RPMI7951 (cell line): Measurements from ENCODE around the gene TMPRSS13. TPM values are rescaled to one million over a fixed set of nuclear protein-coding genes. Genes with fewer than 3 reads are reported as not detected.
"Not testable (repeated sequence)": the region's sequence is repeated elsewhere in the genome, so short reads cannot be mapped to it uniquely, and the experiment has no call there.

Experiments used
- DNase-seq: peaks from one replicate; pipeline ENCODE4 v3.0.0-alpha.2; 2012; ENCODE audit warnings: low read depth
- total RNA-seq: library from RNA; depleted of rRNA; stranded (reverse); fragments of >200 nt; shearing (Covaris generic); gene quantifications from 2 replicates; pipeline ENCODE4 v1.2.3, GENCODE V29; 2014

The TMPRSS13 gene
- total RNA-seq, 1 experiment from 2014 or later, result not detected

DNA sequence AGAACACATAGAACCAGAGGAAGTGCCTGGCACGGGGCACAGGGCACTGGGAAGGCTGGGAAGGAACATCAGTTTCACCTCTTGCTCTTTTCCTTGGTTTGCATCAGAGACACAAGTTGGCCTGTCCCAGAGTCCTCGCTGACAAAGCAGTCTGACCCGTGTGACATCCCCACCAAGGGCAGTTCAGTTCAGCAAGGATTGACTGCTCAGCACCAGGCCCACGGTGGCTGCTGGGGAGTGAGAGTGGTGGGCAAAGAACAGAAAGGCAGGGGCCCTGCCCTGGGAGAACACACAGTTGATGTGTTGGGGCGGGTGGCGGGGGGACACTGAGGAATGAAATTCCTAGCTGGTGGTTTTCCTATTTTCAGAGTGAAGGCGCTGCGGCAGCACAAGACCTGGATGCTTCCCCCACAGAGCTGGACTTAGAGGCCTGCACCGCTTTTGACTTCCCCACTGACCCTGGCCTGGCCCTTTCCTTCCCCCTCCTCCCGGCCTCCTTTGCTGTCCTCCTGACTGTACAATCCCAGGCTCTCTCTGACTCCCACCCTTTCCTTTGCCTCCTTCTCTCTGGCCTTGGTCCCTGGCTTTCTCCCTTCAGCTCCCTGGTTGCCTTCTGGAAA is 2.2 kb upstream of the TMPRSS13 start:
- no peak for DNase-seq

DNA sequence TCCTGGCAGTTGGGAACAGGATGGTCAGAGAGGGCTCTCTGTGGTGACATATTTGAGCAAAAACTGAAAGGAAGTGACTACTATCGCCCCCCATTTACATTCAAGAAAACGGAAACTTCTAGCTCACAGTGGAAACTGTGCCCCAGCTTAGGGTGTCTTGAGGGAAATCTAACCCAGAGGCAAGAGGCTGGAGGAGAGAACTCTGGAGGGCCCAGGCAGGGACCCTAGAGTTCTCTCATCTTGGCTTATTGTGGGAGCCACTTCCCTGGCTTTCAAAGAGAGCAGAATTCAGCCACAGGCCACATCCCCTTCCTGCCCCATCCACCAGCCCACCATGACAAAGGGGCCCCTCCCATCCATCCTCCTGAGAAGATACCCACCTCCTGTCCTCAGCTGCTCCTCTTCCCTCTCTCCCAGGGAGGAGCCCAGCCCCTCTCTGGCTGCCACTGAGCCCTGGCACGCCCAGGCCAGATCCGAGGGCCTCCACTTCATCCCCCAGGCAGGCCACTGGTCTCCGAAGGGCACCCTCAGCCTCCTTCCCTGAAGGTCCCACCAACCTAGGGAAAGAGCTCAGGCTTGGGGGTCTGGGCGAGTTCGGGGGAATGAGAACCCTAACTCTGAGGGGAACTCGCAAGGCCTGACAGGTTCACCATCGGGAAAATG is 1.6 kb upstream of the TMPRSS13 start:
- no peak for DNase-seq

DNA sequence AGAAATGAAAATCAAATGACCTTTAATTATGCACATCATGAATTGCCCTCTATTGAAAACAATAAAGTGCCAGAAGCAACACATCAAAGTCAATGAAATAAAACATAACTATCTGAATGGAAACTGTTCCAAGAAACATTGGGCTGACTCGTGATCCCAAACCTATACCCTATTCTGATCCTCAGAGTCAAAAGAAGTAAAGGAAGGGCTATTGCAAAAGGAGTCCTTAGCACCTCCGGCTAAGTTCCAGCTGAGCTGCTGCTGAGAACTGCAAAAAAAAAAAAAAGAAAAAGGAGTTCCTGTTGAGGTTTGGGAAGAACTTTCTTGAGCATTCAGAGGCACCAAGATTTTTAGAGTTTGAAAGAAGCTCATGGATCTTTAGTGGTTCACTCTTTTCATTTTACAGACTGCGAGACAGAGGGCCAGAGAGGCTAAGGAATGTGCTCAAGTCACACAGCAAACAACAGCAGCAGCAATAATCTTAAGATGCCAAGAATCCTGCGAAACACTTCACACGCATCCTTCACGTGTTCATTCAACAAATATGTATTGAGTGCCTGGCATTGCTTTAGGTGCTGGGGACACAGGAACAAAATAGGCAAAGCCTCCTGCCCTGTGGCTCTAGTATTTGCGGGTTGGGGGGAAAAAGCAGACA is 841 bp upstream of the TMPRSS13 start:
- no peak for DNase-seq

DNA sequence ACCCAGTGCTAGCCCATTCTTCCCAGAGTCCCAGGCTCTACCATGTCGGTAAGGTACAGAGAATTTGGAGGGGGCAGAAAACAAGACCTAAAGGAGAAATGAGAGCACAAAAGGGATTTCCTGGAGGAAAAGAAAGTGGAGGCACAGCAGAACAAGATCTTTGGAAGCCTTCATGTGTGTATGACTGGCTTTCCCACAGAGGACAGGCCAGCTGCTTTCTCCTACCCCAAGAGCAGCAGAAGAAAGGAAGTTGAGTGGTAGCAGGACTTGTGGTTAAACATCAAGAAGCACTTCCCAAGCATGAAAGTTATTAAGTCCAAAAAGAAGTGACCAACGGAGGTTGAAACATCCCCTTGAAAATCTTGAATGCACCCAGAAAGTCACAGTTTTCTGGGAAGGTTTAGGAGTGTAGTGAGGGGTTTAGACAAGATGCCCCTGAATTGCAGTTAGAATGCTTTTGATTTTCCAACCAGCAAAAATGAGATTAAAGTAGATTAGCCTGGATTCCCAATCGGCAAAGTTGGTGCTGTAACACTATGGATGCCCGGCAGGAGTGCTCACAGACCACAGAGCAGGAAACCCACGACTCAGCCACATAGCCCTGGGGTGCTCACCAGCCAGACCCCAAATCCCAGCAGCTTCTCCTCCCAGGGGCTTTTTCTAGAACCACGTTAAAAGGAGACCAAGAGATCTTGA is 608 bp downstream of the TMPRSS13 start:
- DNase-seq, result no peak

DNA sequence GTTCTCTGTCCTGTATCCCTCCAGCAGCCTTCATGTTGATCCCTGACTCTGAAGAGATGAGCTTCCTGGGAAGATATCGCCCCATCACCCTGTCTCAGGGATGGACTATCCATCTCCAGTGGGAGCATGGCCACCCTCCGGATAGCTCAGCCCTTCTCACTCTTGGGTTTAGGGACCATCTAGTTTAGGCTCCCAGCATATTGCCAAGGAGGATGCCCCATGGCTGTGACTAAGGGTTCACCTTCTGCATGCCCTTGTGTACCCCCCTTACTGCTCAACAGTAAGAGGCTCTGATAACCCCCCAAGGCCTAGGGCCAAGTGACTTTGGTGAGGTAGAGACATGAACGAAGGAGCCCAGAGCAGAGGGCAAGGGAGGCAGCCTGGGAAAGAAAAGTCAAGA is 1.3 kb downstream of the TMPRSS13 start:
- no peak for DNase-seq

DNA sequence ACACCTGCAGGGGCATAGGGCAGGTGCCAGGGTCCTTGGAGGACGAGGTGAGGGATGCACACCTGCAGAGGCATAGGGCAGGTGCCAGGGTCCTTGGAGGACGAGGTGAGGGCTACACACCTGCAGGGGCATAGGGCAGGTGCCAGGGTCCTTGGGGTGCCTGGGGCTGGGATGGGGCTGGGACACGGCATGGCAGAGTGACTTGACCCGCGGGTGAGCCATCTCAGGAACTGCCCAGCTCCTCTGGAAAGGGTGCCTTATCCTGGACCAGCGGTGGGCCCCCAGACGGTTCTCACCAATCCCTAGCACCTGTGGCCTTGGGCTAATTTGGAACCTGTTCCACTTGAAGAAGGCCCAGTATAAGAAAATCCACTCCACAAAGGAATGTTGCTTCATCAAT is 3.0 kb downstream of the TMPRSS13 start:
- DNase-seq, result not testable (repeated sequence)

DNA sequence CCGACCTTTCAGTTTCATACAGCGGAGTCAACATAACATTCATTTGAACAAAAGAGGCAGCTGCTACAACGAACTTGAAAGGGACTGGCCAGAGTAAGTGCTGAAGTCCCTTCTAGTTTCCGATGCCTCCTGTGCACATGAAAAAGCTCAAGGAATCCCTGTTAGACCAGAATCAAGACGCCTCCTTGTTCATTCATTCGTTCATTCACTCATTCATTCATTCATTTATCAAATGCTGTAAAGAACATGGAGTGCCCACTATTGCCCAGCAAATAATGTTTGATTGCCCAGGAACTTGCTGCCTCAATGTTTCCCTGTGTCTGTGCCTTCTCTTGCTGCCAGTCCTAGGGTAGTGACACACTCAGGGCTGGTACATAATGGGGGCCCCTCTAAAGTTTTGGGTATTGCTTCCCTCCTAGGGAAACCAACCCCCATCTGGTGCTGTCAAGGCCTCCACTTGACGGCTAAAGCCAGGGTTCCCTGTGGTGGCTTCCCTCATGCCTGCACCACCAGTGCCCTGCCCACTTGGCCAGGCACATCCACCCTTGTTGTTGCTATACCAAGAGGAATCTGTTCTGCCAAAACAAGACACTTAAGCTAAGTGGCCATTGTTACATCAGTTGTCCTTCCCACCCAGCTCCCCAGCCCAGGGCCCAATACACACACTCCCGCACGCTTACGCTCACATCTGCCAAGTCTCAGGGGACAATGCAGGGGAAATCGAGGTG is 3.8 kb downstream of the TMPRSS13 start:
- no peak for DNase-seq

DNA sequence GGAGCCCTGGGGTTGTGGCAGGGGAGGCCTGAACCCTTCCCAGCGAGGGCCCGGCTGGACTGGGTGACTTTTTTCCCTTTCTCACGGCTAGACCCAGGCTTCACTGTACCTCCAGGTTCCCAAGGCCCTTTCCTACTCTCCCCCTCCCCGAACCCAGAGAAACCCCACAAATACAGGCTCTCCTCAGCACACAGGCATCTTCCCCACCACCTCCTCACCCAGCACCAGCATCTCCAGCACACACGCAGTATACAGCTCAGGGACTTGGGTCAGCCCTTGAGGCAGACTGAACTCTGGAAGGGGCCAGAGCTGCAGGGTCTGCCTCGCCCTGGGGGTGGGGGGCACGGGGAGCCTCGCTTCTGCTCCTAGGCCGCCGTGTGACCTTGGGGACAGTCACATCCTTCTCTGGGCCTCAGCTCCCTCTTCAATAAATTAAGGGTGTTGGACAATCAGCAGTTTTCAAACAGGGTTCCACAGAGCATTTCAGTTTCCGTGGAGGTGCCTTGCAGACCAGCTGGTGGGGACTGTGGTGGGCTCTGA is 4.5 kb downstream of the TMPRSS13 start:
- DNase-seq, result no peak

DNA sequence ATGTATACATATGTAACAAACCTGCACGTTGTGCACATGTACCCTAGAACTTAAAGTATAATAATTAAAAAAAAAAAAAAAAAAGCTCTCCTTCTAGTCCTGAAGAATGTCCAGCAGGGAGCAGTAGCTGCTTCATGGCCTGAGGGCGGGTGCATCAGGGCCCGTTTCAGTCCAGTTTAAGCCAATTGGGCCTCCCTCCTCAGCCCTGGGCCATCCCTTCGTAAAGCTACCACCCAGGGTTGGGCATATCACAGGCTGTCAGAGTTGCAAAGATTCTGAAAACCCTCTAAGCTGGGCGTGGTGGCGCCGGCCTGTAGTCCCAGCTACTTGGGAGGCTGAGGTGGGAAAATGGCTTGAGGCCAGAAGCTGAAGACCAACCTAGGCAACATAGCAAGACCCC is 5.4 kb downstream of the TMPRSS13 start:
- no peak for DNase-seq

DNA sequence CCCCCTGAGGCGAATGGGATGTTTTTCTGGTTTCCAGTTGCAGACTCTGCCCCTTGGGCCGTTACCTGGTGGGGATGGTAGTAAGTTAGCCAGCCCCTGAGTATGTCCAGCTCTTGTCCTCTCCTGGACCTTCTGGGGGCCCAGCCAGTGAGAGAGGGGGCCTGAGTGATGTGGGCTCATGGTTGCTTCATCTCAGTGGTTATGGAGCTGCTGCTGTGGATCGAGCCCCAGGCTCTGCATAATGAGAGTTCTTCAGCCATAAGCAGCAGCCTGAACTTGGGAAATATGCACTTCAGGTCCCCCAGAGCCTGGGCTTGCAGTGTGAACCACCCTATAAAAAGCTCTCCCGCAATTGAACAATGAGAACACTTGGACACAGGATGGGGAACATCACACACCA is 5.9 kb downstream of the TMPRSS13 start:
- DNase-seq, result no peak

DNA sequence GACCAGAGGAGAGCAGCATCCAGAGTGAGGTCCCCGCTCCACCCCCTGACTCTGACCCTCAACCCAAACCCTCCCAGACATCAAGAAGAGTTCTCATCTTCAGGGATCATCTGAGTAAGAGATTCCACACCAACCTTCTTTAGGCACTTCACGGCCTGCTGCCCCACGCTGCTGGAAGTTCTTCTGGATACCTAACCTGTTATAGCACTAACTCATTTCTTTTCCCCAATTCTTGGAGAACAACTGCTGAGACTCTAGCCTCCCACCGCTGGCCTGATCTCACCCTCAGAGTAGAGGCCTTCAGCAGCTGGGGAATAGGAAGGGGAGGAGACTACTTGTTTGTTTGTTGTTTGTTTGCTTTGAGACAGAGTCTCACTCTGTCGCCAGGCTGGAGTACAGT is 7.3 kb downstream of the TMPRSS13 start:
- no peak for DNase-seq

DNA sequence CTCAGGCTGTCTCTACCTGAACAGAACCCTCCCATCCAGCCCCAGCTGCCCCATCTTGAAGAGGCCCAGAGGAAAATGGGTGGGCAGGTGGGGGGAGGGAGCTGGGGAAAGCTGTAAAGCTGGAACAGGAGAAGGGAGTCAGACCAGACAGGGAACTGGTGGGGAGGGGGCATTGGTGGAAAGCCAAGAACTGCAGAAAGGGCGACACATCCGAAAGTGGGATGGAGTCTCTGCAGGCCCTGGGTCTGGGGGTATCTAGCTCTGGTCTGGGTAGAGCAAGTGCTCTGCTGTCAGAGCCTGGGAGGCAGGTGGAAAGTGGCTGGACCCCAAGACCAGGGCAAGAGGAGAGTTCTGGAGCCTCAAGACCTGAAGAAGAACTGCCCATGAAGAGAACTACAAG is 7.7 kb downstream of the TMPRSS13 start:
- DNase-seq, result no peak

DNA sequence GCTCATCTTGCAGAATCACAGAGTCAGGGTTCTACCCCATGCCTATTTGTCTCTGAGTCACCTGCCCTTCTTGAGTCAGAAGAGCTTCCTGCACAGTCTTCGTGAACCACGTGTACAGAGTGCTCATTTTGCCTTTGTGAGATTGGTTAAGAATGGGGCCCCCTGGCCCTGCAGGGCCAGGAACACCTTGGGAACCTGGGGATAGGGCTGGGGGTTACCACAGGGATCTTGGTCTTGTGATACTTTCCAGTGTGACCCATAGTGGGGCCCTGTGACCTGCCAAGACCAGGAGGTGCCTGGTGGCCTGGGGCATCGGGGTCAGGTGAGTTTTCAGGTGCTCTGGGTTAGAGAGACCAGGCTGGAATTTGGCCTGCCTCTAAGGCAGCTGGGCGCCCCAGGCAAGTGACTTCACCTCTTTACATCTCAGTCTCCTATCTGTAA is 9.4 kb downstream of the TMPRSS13 start:
- no peak for DNase-seq

DNA sequence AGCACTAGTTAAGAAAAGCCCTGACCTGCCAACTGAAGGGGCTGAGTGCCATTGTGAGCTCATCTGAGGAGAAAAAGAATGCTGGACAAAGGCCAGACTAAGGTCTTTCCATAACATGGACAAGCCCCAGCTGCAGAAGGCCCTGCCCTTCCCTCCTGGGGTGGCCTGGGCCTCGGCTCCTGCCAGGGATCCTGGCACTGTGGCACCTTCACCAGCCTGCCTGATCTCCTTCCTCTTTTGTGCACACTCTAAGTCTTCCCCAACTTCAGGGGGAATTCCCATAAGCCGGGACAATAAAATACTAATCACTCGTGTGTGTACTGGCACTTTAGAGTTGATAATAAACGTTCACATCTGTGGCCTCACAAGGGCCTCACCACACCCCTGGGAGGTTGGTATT is 9.9 kb downstream of the TMPRSS13 start:
- no peak for DNase-seq

DNA sequence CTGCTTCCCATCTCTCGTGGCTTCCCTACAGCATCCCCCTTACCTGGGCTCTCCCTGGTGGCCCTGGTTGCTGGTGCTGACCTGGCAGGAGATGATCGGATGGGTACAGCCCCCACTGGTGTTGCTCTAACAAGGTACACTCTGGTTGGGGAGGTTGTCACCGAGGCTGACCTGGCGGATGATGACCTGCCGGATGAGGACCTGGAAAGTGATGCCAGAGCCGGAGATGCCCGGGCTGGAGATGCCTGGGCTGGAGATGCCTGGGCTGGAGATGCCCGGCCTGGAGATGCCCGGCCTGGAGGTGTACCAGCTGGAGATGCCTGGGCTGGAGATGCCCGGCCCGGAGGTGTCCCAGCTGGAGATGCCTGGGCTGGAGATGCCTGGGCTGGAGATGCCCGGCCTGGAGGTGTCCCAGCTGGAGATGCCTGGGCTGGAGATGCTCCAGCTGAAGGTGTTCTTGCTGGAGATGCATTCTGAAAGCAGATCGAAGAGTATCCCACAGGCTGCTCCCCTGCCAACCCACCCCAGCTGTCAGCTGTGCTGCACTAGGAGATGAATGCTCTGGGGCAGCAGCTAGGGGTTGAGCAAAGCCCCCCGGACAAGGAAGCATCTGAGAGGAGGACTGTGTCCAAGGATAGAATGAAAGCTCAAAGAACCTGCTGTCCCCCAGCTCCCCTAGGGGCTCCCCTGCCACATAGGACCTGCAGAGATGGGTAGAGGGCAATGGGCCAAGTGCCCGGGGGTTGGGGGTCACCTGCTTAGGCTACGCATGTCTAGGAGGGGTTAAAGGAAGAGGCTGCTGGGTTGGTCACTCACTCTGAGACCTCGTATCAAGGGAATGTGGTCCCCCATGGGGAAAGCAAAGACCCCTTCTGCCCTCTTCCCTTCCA is 10.6 kb downstream of the TMPRSS13 start:
- DNase-seq, result no peak

DNA sequence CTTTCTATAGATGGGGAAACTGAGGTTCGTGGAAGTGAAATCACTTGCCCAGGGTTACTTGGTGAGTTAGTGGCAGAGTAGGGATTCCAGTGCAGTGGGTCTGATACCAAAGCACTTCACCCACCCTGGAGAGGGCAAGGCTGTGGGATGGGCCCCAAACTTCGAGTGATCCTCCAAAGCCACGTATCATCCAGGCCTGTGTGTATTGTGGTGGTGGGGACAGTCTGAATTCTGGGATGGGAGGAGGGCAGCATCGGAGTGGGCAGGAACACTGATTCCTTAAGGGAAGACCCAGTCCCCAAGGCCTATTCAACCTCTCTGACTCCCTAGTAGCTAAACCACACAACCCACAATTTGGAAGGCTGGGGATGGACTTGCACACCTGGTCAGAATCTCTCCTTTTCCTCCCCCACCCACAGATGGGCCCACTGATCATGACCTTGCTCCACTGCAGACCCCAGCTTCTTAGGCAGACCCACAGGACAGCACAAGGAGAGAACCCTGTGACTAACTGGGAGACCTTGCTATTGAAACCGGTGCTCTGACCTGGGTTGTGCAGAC is 11.5 kb downstream of the TMPRSS13 start:
- DNase-seq, result no peak

DNA sequence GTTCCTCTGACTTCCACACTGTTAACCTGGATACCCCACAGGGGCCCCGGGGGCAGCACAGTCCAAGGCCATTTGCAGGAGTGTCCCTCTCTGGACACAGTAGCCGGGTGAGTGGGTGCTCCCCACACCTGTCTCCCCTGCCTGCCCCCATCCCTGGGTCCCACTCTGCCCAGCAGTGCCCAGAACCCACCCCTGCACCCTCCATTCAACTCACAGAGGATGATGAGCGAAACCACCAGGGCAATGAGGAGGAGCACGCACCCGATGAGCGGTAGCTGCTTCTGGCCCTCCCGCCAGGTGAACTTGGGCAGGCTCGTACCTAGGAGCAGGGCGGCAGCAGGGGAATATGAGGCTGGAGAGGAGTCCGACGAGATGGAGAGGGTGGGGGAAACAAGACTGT is 12.2 kb downstream of the TMPRSS13 start:
- no peak for DNase-seq

DNA sequence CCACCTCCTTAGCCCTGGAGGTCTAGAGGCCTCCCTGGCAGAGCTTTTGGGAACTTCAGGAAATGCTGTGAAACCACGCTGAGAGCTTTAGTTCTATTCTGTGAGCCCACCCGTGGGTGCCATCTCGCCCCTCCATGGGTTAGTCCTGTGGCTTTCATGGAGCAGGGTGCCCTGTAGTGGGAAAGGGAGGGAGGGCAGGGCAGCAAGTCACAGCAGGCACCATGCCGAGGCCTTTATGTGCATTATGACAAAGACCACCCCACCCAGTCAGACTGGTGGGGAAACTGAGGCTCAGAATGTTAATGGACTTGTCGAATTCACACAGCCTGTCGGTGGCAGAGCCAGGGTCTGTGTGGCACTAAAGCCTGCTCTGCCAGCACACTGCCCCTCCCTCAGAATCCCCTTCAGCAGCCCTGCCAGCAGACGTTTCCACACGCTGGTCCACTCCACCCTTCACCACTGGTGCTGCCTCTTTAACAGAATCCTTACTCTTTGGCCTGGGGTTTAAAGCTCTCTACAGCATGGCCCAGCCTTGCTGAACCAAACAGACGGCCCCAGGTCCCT is 13.4 kb downstream of the TMPRSS13 start:
- no peak for DNase-seq

DNA sequence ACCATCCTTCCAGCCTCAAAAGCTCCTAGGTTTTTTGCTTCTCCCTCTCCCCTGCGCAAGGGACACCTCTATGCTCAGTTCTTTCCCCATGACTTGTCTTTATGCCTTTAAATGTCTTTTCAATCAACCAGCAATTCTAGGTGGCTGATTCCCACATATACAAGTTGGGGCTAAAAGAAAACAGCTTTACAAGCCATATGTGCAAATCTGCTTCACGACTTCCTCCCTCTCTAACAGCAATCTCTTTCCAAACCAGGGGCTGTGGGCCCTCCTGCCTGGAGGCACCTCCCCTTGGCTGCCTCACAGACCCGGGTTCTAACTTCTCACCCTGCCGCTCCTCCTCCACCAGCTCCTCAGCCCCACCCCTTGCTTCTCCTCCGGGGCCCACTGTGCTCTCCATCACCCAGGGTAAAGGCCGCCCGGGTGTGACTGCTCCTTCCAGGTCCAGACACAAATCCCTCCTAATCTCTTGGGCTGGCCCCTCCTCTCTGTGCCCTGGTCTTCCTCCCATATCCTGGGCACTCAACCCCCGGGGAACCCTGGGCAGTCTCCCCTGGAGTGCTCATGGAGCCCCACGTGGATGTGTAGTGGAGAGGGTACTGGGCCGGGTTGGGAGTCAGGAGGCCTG is 14.1 kb downstream of the TMPRSS13 start:
- DNase-seq, result no peak

DNA sequence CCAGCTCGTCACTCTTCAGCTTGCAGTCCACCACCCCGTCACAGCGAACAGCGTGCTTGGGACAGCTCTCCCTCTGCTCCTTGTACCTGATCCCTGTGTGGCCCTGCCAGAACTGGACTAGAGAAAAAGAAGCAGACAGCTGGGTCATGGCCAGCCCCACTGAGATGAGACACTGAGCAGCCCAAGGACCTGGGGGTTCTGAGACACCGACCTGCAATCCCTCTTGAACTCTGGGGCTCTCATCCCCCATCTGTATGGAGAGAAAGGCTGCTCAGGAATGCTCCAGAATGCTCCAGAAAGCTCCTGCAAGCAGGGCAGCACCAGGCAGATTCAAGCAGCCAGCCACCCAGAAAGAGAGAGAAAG is 14.8 kb downstream of the TMPRSS13 start:
- DNase-seq, result no peak
